Measurements from ENCODE around the gene TIPRL. TPM values are rescaled to one million over a fixed set of nuclear protein-coding genes. Genes with fewer than 3 reads are reported as not detected.

TIPRL gene
- total RNA-seq, 2 experiments from 2014 or later = 40.0 to 40.1 TPM

Other genes with a start within 250 kb of the TIPRL start
- gene DCAF6, start 242.3 kb upstream of the TIPRL start, total RNA-seq = 10 to 100 TPM; 28.2 to 28.5 TPM
- gene MPC2, start 241.9 kb upstream of the TIPRL start, total RNA-seq = 10 to 100 TPM; 61.9 to 64.1 TPM
- gene GPR161, start 42.0 kb upstream of the TIPRL start, total RNA-seq = under 1 TPM in 1 of 2 experiments, not detected in 1; 0.20 TPM
- 10 to 100 TPM; 56.8 to 58.4 TPM for gene SFT2D2, start 47.0 kb downstream of the TIPRL start, total RNA-seq
- gene TBX19, start 101.9 kb downstream of the TIPRL start, total RNA-seq = 1 to 10 TPM; 2.6 to 3.2 TPM